ENCODE data around the gene BFSP2.

BFSP2 gene

DNA sequence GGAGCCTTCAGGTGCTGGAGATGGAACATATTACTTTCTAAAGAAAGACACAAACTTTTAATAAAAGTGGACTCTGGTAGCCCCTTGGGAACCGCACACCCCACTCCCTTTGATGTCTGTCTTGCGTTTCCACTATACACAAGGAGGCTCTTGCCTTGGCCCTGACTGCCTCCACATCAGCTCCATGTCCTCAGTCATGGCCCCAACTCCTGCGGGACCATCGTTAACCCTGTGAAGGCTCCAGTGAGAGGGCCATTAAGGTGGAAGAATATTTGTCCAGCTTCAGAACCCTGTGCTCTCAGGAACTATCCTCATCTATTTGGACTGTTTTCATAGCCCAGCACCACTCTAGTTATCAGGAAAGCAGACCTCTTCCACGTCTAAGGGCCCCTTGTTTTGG, 16.1 kb upstream of the BFSP2 start:
- DNase-seq: no peak

DNA sequence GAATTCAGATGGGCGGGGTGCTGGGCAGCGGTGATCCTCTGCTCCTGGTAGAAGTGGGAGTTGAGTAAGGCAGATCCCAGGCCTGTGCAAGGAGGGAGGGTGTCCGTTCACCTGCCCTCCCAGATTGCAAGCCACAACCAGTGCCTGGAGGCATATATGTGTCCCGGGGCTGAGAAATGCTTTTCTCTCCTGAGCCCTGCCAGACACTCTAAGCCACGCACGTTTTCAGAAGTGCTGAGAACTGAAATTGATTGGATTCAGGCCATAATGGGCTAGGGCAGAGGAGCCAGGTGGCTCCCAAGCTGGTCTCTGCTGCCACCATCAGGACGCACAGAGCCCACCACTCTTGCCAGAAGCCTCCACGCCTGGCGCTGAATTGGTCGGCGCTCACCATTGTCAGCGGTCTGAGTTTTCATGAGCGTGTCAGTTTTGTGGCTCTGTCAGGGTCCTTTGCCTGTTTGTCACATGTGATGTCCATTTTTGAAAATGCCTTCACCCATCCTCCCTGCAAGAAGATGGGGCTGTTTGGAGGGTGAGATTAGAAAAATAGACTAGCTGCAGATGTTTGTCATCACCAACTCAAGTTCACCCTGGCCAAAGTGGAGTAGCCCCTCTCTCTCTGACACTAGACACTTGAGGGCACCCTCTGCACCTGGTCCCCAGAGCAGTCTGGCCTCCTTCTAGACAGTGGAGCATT, 15.4 kb upstream of the BFSP2 start:
- peak; percentile 69 for DNase-seq

GRCh38 chr3:133386876-133387275, 13.0 kb upstream of the BFSP2 start:
- no peak for DNase-seq

DNA sequence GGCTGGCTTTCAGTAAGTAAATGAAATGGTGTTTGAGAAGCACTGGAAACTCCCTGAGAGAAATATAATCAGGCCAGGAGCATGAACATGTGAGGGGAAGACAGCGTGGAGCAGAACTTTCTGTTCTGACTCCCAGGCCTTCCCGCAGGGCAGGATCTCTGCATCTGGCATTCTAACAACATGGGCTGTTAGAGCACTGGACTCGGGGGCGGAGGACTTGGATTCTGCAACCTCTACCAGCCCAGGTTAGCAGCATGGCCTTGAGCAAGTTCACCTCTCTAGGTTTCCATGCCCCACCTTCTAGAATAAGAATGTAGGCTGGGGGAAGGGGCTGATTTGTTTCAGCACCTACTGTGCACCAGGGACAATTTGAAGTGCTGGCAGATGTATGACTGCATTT, 12.5 kb upstream of the BFSP2 start:
- DNase-seq: no peak

DNA sequence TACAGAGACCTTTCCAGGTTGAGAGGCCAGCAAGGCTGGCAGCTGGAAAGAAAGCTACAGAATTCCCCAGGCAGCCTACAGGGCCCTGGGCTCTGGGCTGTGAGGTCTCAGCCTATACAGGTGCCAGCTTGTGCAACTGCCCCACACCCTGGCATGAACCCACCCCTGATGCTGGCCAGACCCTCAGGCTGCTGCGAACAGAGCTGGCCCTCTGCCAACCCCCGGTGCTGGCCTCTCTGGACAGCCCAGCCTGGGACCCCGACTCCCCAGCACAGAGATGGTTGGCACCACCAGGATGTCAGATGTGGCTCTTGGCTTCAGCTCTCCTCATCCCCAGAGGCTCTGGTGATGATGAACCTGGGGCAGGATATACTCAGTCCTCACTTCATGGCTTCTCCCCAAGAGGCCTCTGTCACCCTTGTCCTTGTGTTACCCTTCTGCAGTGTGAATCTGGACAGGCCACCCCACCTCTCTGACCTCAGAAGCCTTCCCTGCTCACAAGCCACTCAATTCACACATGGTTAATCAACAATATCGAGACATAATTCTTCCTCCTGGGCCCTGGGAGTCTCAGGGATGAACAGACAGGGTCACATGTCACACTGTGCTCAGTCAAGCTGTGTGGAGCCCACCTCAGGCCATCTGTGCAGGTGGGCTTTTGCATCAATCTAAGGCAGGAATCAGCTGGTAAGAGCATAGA, 11.0 kb upstream of the BFSP2 start:
- DNase-seq: no peak

DNA sequence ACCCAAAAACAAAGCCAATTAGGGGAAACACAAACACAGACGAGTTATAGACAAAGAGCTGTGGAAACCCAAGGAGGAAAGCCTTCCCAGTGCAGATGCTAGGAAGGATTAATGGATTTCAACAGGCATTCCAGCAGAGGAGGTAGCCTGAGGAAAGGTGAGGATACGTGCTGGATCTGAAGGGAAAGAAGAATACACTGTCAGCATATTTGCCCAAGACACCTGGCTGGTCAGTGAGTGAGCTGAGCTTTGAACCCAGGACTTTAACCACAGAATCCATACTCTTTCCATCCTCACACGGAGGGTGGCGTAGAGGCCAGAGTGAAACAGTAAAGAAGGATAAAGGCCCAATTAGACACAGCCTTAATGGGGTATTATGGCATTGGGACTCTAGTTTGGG, 9.1 kb upstream of the BFSP2 start:
- DNase-seq: no peak

DNA sequence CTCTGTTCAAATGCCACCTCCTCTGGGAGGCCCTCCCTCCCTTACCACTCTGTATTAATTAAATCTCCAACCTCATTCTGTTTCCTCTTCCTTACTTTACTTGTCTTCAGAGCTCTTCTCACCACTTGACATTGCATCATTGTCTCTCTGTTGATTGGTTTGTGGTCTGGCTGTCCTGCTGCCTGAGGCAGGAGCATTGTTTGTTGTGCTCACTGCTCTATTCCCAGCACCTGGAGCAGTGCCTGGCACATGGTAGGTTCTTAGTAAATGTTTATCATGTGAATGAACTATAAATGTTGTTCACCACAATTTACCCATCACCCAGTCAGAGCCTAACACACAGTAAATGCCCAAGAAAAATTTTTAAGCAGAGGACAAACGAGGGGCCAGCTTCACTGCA, 6.7 kb upstream of the BFSP2 start:
- no peak for DNase-seq

GRCh38 chr3:133393691-133394474, 6.0 kb upstream of the BFSP2 start:
- no peak for DNase-seq

DNA sequence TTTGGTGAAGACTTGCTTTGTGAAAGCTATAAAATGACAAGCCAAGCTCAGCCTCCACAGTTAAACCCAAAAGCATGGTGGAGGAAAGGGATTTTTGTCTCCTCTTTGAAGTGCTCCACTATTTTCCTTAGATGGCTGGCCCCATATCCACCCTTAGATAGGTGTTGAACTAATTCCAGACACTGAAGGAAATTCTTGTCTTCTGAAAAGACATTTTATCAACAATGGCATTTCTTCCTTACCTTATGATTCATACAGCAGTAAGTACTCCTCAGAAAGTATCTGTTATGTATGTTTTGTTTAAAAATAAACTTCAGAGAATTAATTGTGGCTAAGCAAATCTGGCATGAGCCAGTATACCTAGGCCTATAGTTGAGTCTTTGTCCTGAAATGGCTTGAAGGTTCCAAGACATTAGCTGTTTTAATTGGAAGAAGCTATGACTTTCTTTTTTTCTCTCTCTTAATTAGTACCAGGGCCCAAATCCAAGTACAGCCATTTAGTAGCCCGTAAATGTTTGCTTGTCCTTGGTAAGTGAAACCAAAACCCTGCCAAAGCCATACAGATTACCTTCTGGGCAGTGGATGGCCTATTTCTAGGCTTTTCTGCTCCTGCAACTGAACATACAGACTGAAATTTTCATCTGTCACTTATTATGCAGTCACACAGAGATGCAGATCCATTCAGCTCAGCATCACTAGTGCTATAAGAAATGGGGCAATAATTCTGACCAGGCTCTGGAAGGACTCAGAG, 5.1 kb upstream of the BFSP2 start:
- no peak for DNase-seq

DNA sequence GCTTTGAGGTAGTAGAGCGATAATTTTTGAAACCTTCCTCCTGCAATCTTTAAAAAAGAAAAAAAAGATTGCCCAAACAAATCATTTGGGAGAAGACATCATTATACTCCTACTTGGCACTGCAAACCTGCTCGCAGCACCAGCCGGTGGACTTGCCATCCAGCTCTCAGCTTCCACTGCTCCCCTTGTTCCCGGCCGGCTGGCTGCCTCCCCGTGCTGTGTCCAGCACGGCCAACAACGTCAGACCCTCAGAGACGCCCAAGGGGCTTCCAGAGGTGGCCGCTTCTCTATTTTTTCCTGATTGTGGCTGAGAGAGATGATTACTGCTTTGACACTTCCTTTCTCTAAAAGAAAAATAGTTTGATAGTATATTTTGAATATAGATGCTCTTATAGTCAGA, 3.0 kb upstream of the BFSP2 start:
- DNase-seq: no peak

- DNase-seq: no peak
Observed at GRCh38 chr3:133401374-133402135, 1.7 kb downstream of the BFSP2 start.

DNA sequence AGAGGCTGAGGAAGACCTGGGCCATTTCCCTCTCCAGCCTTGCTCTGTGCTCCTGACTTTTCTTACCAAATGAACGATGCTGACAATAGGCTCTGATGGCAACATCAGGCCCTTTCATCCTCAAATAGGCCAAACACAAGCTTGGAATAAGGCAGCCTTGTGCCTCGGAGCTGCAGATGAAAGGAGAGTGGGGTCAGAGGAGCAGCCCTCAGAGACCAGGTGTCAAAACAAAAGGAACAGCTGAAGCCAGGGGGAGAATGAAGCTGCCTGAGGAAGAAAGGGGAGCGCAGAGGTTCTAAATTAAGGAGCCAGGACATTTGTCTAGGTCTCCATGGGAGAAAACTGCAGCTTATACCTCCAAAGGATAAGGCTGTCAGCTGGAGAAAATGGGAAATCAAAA, 5.1 kb downstream of the BFSP2 start:
- no peak for DNase-seq

- peak; percentile 94 for DNase-seq
Observed at GRCh38 chr3:133408366-133408765, 8.5 kb downstream of the BFSP2 start.

DNA sequence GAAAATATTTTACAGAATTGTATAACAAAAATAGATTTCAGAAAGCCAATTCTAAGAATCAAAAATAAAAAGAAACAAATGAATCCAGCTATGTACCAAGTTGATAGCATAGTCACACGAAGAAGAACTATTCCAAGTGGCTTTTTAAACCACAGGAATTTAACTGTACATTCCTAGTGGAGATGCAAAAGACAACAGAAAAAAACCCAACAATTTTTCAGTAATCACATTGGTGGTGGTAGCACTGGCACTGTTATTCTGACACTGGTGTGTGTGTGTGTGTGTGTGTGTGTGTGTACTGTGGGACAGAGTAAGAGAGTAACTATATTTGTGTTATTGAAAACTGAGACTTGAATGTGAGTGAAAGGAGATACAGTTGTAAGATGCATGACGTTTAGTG, 9.1 kb downstream of the BFSP2 start:
- peak; percentile 91 for DNase-seq

GRCh38 chr3:133410191-133410892, 10.5 kb downstream of the BFSP2 start:
- no peak for DNase-seq

DNA sequence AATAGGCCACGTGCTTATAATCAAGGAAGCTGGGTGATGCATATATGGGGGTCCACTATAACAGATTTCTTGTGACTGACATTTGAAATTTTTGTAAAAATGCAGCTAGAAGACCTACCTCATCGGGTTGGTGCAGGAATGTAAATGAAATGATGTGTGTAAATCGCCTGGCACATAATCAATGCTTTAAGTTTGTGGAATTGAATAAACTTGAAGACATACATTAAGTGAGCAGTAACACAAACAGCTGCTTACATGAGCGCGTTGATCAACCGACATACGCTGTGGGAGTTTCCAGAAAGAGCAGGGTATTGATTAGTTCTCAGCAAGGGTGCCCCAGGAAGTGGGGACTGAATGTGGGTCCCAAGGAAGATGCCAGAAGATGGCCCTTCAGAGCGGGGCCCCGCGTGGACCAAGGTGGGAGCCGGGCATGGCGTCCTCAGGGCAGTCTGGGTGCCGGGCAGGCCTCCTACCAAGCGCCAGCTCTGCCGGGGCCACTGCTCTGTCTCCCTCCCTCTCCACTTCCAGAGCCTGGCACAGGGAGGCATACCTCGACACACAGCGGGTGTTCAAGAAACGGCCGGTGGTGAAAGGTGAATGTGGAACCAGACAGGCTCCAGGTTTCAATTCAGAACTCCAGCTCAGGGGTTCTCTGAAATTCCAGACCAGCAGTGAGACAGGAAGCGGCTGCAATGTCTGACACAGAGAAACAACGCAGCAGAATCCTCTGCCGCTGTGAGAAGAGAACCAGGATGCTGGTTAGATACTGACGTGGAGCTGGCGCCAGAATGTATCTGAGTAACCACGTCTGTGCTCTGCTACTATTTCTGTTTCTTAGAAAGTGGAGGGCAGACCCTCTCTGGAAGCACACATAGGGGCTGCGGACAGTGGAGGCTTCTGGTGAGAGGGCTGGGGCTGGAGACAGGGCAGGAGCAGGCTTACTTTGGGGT, 12.6 kb downstream of the BFSP2 start:
- DNase-seq: peak; percentile 69

DNA sequence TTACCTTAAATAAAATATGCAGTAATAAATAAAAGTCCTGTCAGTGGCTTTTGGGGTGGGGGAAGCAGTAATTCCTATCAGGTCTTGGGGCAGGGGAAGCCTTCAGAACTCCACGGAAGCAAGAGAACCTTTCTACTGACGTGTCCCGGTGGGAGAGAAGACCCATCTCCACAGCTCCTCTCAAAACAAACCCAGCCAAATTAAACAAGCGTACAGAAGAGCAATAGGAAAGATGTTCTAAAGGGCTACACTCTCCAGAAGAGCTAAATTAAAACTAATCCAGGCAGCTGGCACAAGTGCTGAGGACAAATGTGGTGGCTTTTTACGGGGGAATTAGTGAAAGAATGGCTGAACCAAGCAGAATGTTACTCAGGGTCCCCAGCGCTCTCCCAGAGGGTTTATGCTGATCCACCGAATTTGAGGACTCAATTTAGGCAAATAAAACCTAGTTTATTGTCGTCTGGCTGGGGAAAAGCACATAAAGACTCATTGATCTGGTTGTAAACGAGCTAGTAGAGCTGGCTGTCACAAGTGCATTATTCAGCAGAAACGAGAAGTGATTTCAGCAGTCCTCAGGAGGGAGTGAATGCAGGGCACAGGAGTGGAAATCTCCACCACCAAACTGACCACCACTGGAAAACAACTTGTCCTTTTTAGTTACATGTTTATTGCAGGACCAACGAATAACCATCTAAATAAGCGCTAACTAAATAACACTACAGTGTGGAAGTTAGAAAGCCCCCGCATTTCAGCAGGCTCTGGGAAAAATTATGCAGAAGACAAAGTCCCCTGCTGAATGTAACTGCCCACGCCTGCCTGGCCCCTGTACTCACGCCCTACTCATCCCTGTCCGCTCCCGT, 13.5 kb downstream of the BFSP2 start:
- peak; percentile 21 for DNase-seq

DNA sequence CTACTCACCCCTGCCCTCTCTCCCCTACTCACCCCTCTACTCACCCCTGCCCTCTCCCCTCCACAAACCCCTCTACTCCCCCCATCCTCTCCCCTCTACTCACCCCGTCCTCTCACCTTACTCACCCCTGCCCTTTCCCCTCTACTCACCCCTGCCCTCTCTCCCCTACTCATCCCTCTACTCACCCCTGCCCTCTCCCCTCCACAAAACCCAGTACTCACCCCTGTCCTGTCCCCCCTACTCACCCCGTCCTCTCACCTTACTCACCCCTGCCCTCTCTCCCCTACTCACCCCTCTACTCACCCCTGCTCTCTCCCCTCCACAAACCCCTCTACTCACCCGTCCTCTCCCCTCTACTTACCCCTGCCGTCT, 14.2 kb downstream of the BFSP2 start:
- DNase-seq: no peak

DNA sequence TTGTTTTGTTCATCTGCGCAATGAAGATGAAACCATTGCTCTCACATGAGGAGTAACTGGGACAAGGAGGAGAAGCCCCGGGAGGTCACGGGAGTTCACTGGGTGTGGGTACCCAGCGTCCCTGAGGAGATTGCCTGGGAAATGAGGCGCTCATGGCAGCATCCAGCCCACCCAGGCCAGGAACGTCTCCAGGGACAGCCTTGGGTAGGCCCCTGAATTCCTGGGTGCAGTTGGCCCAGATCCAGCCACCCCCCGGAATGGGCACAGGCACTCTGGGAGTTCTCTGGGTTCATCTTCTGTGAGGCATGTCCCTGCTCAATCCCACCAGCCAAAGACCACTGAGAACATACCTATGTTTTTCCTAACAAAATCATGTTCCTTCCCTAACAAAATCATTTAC, 18.5 kb downstream of the BFSP2 start:
- DNase-seq: no peak

Measured in fibroblast of skin of scalp (primary cell).